HG03066 (cell line): ENCODE results near the gene BIRC2.

ENCODE experiments used
- ATAC-seq: cut with Tn5 transposase; IDR thresholded peaks from one replicate; pipeline ENCODE4 v1.9.1; 2021; ENCODE audit warnings: low read depth; ENCODE audit not compliant: unreplicated experiment

The BIRC2 gene

DNA sequence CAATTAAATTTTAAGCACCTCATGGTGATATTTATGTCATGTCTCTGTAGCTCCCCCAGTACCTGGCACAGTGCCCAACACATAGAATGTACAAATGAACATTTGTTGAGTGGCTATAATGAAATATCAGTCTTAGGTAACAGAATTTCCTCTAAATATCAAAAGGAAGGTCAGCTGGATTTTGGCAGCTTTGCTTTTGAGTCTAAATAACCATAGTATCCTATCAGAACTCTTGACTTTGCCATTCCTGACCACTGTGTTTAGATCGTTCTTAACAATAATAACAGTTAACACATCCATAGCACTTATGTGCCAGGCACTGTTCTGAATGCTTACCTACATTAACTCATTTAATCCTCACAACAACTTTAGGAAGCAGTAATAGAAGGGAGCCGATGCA is 79.0 kb downstream of the BIRC2 start:
- ATAC-seq = no peak

DNA sequence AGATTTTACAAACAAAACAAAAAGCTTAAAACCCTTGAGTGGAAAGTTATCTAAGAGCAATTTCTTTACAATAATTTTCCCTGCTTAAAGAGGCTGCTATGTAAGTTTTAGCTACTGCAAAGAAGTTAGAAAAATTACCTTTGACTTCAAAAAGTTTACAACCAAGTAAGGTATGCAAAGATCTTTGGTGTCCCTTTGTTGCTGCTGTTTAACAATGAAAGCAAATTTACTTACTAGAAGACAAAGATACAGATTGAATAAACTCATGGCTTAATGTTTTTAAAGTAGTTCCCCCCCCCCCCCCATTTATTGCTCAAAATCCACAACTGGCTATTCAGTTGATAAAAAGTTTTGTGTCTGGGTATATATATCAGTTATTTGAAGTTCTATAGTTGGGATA is 79.6 kb downstream of the BIRC2 start:
- no peak for ATAC-seq

DNA sequence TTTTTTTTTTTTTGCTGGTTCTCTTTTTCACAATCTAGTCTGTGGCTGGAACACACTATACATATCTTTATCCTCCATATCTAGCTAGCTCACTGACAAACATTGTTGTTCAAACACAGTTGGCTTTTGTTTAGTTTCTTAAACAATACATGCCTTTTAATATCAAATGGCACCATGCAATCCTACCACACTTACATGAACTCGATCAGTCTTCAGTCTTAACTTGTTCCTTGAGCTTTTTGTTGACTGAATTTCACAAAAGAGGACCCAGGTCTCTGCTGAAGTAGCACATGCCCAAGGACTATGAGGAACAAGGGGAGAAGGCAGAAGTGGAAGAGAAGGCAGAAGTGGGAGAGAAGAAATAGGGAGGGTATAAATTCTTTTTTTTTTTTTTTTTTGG is 80.1 kb downstream of the BIRC2 start:
- no peak for ATAC-seq
